Measurements from ENCODE around the gene OOSP4B. TPM values are rescaled to one million over a fixed set of nuclear protein-coding genes. Genes with fewer than 3 reads are reported as not detected.

OOSP4B gene
- total RNA-seq, 1 donor from 2014 or later = not detected

- H3K27ac ChIP-seq = no peak within 1 kb of the TSS
- no peak for DNase-seq (ENCODE audit: low spot score in 2 of 2)
- TF ChIP-seq, protein P1, sequence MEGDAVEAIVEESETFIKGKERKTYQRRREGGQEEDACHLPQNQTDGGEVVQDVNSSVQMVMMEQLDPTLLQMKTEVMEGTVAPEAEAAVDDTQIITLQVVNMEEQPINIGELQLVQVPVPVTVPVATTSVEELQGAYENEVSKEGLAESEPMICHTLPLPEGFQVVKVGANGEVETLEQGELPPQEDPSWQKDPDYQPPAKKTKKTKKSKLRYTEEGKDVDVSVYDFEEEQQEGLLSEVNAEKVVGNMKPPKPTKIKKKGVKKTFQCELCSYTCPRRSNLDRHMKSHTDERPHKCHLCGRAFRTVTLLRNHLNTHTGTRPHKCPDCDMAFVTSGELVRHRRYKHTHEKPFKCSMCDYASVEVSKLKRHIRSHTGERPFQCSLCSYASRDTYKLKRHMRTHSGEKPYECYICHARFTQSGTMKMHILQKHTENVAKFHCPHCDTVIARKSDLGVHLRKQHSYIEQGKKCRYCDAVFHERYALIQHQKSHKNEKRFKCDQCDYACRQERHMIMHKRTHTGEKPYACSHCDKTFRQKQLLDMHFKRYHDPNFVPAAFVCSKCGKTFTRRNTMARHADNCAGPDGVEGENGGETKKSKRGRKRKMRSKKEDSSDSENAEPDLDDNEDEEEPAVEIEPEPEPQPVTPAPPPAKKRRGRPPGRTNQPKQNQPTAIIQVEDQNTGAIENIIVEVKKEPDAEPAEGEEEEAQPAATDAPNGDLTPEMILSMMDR (IDR thresholded peaks at IDR 0.05) = no peak
- no peaks in the 10 kb centered on the region for H3K4me1 ChIP-seq
- no peak within 1 kb of the TSS for H3K4me3 ChIP-seq
- no peaks in the 10 kb centered on the region for H3K27me3 ChIP-seq
- no peaks in the 10 kb centered on the region for H3K36me3 ChIP-seq
- H3K9me3 ChIP-seq = no peaks in the 10 kb centered on the region
- intact Hi-C loops (cut with DNase I) = no loop called here
Measured at GRCh38 chr11:60056349-60056969, 39.5 kb downstream of the OOSP4B start, which contains the start of gene MS4A3. Gene MS4A3 (plus strand): TSS chr11:60056665. CDS start chr11:60061161, 4,496 bp downstream.

GRCh38 chr11:60059052-60059451, 42.1 kb downstream of the OOSP4B start:
- TF ChIP-seq, protein P1 (IDR thresholded peaks at IDR 0.05) = no peak
- Histone ChIP-seq H3K4me1 (no peaks in the 10 kb centered on the region), H3K9me3 (no peaks in the 10 kb centered on the region), H3K4me3 (no peak overlapping the region), H3K36me3 (no peaks in the 10 kb centered on the region), H3K27me3 (no peaks in the 10 kb centered on the region), H3K27ac (no peak overlapping the region)
- no peak for DNase-seq (ENCODE audit: low spot score in 2 of 2)
- intact Hi-C loops (cut with DNase I) = no loop called here

DNA sequence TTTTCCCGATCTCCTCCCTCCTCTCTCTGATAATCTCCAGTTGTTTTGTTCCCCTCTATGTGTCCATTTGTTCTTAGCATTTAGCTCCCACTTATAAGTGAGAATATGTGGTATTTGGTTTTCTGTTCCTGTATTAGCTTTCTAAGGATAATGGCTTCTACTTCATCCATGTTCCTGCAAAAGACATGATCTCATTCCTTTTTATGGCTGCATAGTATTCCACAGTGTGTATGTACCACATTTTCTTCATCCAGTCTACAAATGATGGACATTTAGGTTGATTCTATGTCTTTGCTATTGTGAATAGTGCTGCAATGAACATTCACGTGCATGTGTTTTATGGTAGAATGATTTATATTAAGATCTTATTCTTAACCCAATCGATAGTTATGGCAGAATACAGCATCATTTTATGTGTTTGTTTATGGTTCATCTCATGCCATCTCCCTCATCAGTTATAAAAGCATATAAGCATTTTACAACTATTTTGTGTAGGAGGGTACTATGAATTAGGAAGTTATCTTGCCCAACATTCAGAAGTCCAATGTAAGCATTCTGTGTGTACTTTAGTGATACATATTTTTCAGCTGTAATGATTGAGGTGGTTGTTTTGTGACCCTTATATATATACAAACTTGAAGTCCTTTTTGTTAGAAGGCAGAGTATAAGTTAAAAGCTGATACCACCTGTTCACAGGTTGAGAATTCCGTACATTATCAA, 42.7 kb downstream of the OOSP4B start:
- intact Hi-C loops (cut with DNase I) = no loop called here
- no peak overlapping the region for H3K27ac ChIP-seq
- H3K4me3 ChIP-seq = no peak overlapping the region
- H3K9me3 ChIP-seq = no peaks in the 10 kb centered on the region
- no peaks in the 10 kb centered on the region for H3K4me1 ChIP-seq
- no peaks in the 10 kb centered on the region for H3K27me3 ChIP-seq
- no peaks in the 10 kb centered on the region for H3K36me3 ChIP-seq
- TF ChIP-seq, protein P1 (IDR thresholded peaks at IDR 0.05) = no peak
- DNase-seq (ENCODE audit: low spot score in 2 of 2) = no peak

DNA sequence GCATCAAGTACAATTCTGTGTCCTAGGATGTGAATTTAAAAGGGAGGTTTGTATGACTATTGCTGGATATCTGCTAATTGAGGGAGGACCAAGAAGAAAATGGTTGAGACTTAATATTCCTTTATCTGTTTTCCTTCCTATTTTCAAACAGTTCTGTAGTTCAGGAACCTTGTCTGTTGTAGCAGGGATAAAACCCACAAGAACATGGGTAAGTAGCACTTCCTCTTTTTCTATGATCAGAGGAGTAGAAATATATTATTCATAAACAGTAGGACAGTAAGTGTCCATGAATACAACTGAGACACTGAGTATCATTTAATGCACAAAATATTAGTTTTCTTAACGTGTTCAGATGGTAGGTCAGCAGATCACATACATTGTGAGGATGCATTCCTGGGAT, 47.1 kb downstream of the OOSP4B start:
- no peaks in the 10 kb centered on the region for H3K27me3 ChIP-seq
- H3K4me3 ChIP-seq = no peak overlapping the region
- H3K9me3 ChIP-seq = no peaks in the 10 kb centered on the region
- no peaks in the 10 kb centered on the region for H3K36me3 ChIP-seq
- TF ChIP-seq, protein P1 (IDR thresholded peaks at IDR 0.05) = no peak
- intact Hi-C loops (cut with DNase I) = no loop called here
- no peaks in the 10 kb centered on the region for H3K4me1 ChIP-seq
- no peak for DNase-seq (ENCODE audit: low spot score in 2 of 2)
- no peak overlapping the region for H3K27ac ChIP-seq

DNA sequence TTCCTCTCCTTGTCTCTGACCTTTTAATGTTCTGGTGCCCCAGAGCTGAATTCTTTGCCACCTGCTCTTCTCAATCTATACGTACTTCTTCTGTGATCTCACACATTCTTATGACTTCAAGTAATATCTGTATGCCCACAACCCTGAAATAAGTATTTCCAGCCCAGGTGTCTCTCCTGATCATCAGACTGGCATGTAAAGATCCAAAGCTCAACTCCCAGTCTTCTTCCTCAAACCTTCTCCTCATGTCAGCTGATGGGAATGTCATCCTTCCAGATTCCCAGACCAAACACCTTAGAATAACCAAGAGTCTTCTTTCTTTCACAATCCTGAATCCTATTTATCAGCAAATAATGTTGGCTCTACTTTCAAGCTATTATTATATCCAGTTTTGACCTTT, 48.8 kb downstream of the OOSP4B start:
- Histone ChIP-seq H3K9me3 (no peaks in the 10 kb centered on the region), H3K4me3 (no peak overlapping the region), H3K27me3 (no peaks in the 10 kb centered on the region), H3K27ac (no peak overlapping the region), H3K36me3 (no peaks in the 10 kb centered on the region), H3K4me1 (no peaks in the 10 kb centered on the region)
- TF ChIP-seq, protein P1 (IDR thresholded peaks at IDR 0.05) = no peak
- DNase-seq (ENCODE audit: low spot score in 2 of 2) = no peak
- intact Hi-C loops (cut with DNase I) = no loop called here
